SU-DHL-6 (cell line): ENCODE results near the gene HIVEP2.

Source experiments
- H2AFZ ChIP-seq: fragments of 200-600 bp; sonication (generic); 2 replicates; pipeline ENCODE4 v1.6.1; 2014; ENCODE audit warnings: low read depth, mild to moderate bottlenecking, moderate library complexity, mixed read lengths, antibody characterized with exemption, low read length; ENCODE audit not compliant: severe bottlenecking
- H3F3A ChIP-seq: fragments of 200-600 bp; shearing (Covaris generic); 2 replicates; pipeline ENCODE4 v1.6.0; 2016; ENCODE audit warnings: antibody characterized with exemption, mild to moderate bottlenecking; ENCODE audit not compliant: insufficient read depth
- H3K27ac ChIP-seq: fragments of 200-600 bp; sonication (generic); 2 replicates; pipeline ENCODE4 v1.5.1; 2016; ENCODE audit warnings: low read depth, mild to moderate bottlenecking, low read length, moderate library complexity, mixed read lengths
- H3K27me3 ChIP-seq: fragments of 200-600 bp; sonication (generic), shearing (Covaris generic); 2 replicates; pipeline ENCODE4 v1.6.0; 2014; ENCODE audit warnings: mild to moderate bottlenecking, low read length
- H3K36me3 ChIP-seq: fragments of 200-600 bp; sonication (generic); 2 replicates; pipeline ENCODE4 v1.6.1; 2014; ENCODE audit warnings: mild to moderate bottlenecking, low read length, mixed read lengths
- H3K4me2 ChIP-seq: fragments of 300-600, 200-600 bp; shearing (Covaris generic), sonication (generic); 2 replicates; pipeline ENCODE4 v1.6.0; 2014; ENCODE audit warnings: low read length, low read depth, mild to moderate bottlenecking; ENCODE audit not compliant: poor library complexity, severe bottlenecking
- H3K4me3 ChIP-seq: fragments of 200-600 bp; sonication (generic); 2 replicates; pipeline ENCODE4 v1.5.1; 2014; ENCODE audit warnings: antibody characterized with exemption, low read length, mild to moderate bottlenecking, mixed read lengths; ENCODE audit not compliant: insufficient read depth, poor library complexity, severe bottlenecking
- H3K79me2 ChIP-seq: fragments of 200-600 bp; sonication (generic); 2 replicates; pipeline ENCODE4 v1.6.1; 2014; ENCODE audit warnings: mild to moderate bottlenecking, low read length, moderate library complexity; ENCODE audit not compliant: insufficient read depth
- H3K9ac ChIP-seq: fragments of 200-600 bp; sonication (generic); 2 replicates; pipeline ENCODE4 v1.7.0; 2014; ENCODE audit warnings: mild to moderate bottlenecking, low read length
- H3K9me2 ChIP-seq: fragments of 200-600 bp; sonication (generic); replicated peaks from 2 replicates; pipeline ENCODE4 v1.6.1; 2014; ENCODE audit warnings: low read length; ENCODE audit not compliant: insufficient read depth
- H3K9me3 ChIP-seq: fragments of 200-600 bp; sonication (generic); 2 replicates; pipeline ENCODE4 v1.6.1; 2014; ENCODE audit warnings: low read length, mixed read lengths; ENCODE audit not compliant: insufficient read depth
- H4K20me1 ChIP-seq: fragments of 200-600 bp; sonication (generic); 2 replicates; pipeline ENCODE4 v1.6.1; 2014; ENCODE audit warnings: low read depth, mild to moderate bottlenecking, antibody characterized with exemption, low read length, moderate library complexity, mixed read lengths
- EZH2phosphoT487 ChIP-seq: fragments of 200-600 bp; sonication (generic), shearing (Covaris generic); conservative IDR thresholded peaks from 2 replicates; pipeline ENCODE4 v1.6.1; 2018; ENCODE audit warnings: mild to moderate bottlenecking, antibody characterized with exemption, low read length, moderate library complexity, mixed read lengths
- TF ChIP-seq, protein P1 (sequence below): fragments of 200-600 bp; sonication (generic); IDR thresholded peaks from one replicate; pipeline ENCODE4 v1.5.1; 2017; ENCODE audit warnings: antibody characterized with exemption, mild to moderate bottlenecking, low read length, moderate library complexity; ENCODE audit not compliant: insufficient read depth, poor library complexity, severe bottlenecking

The HIVEP2 gene

DNA sequence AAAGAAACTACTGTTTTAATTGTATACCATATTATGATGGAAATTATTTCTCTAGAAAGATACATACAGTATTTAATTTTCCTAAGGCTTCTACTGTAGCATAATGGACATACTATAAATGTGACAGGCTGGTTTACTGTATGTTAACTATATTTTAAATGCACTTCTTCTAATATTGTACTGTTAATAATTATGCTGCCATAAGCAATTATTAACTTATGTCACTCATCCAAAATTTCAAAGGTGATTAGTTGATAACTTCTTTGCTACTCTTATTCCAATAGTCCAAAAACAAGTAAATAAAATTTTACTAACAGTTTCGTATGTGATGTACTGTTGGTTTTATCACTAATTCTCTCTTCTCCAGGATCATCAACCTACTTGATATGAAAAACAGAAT lies 28.1 kb downstream of the HIVEP2 start:
- H2AFZ ChIP-seq = no peak overlapping the region
- no peak overlapping the region for H3K4me2 ChIP-seq
- no peaks in the 10 kb centered on the region for H3K9me2 ChIP-seq
- no peaks in the 10 kb centered on the region for H3K36me3 ChIP-seq
- H3F3A ChIP-seq = peaks cover 12% of the 10 kb centered on the region; the same call in 1 of the 2 replicates
- H3K27ac ChIP-seq = no peak overlapping the region
- H3K79me2 ChIP-seq = no peaks in the 10 kb centered on the region
- no peak overlapping the region for H3K9ac ChIP-seq
- H3K27me3 ChIP-seq = no peaks in the 10 kb centered on the region
- H3K4me3 ChIP-seq = no peak overlapping the region
- H4K20me1 ChIP-seq = no peaks in the 10 kb centered on the region; the same call in 1 of the 2 replicates
- no peaks in the 10 kb centered on the region for H3K9me3 ChIP-seq
- TF ChIP-seq, protein P1, sequence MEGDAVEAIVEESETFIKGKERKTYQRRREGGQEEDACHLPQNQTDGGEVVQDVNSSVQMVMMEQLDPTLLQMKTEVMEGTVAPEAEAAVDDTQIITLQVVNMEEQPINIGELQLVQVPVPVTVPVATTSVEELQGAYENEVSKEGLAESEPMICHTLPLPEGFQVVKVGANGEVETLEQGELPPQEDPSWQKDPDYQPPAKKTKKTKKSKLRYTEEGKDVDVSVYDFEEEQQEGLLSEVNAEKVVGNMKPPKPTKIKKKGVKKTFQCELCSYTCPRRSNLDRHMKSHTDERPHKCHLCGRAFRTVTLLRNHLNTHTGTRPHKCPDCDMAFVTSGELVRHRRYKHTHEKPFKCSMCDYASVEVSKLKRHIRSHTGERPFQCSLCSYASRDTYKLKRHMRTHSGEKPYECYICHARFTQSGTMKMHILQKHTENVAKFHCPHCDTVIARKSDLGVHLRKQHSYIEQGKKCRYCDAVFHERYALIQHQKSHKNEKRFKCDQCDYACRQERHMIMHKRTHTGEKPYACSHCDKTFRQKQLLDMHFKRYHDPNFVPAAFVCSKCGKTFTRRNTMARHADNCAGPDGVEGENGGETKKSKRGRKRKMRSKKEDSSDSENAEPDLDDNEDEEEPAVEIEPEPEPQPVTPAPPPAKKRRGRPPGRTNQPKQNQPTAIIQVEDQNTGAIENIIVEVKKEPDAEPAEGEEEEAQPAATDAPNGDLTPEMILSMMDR = no peak
- no peak for TF ChIP-seq EZH2phosphoT487

DNA sequence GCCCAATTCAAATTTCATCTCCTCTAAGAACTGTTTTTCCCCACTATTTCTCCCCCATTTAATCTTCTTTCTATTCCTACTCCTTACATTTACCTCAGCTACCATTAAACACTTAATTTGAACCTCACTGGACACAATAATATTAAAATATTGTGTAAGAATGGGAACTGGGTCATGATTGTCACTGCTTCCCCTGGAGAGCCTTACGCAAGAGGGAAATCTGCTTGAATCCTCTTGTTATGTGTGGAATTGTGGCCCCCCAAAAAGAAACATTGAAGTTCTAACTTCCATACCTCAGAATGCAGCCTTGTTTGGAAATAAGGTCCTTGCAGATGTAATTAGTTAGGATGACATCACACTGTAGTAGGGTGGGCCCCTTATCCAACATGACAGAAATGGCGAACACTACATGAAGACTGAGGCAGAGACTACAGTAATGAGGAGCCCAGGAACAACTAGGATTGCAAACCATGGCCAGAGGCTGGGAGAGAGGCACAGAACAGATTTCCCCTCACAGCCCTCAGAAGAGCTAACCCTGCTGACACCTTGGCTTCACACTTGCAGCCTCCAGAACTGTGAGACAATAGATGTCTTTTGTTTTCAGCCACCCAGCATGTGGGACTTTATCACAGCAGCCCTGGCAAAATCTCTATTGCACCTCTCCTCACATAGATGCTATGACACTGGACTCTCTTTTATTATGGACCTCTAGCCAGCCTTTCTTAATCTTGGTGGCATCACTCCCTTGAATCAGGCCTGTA lies 29.9 kb downstream of the HIVEP2 start:
- no peak overlapping the region for H3K4me3 ChIP-seq
- TF ChIP-seq, protein P1 = no peak
- TF ChIP-seq EZH2phosphoT487 = no peak

DNA sequence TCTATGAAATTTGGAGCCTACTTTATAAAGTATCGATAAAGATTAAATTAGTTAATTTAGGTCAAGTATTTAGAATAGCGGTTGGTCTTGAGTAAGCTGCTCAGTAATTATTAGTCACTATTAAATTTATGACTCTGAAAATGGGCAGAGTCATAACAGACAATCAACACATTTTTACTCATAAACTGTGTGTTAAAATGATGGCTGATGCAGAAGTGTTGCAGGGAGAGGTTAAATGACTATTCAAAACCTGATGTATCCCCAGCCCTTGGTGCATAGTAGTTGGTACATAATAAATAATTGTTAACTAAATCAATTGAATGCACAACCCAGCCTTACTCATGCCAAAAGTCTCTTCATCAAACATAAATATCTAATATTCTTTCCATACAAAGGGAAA lies 30.6 kb downstream of the HIVEP2 start:
- Histone ChIP-seq H3K4me2 (peak overlapping the region; percentile 64), H3K9me3 (no peaks in the 10 kb centered on the region), H2AFZ (no peak overlapping the region), H3K4me3 (no peak overlapping the region), H3K36me3 (no peaks in the 10 kb centered on the region), H3K27ac (peak overlapping the region; percentile 67), H3K79me2 (no peaks in the 10 kb centered on the region), H3K9ac (no peak overlapping the region), H3K9me2 (no peaks in the 10 kb centered on the region), H4K20me1 (no peaks in the 10 kb centered on the region; the same call in 1 of the 2 replicates), H3K27me3 (no peaks in the 10 kb centered on the region), H3F3A (peaks cover 11% of the 10 kb centered on the region; the same call in 1 of the 2 replicates)
- no peak for TF ChIP-seq EZH2phosphoT487
- TF ChIP-seq, protein P1 = no peak

More for the DNA sequence above, 29.9 kb downstream of the HIVEP2 start:
- H3K9me2 ChIP-seq = no peaks in the 10 kb centered on the region
- H3K4me2 ChIP-seq = no peak overlapping the region
- no peak overlapping the region for H3K27ac ChIP-seq
- no peaks in the 10 kb centered on the region for H3K9me3 ChIP-seq
- H3K9ac ChIP-seq = no peak overlapping the region
- H4K20me1 ChIP-seq = no peaks in the 10 kb centered on the region; the same call in 1 of the 2 replicates
- peaks cover 12% of the 10 kb centered on the region; the same call in 1 of the 2 replicates for H3F3A ChIP-seq
- no peaks in the 10 kb centered on the region for H3K36me3 ChIP-seq
- H3K27me3 ChIP-seq = no peaks in the 10 kb centered on the region
- H2AFZ ChIP-seq = no peak overlapping the region
- H3K79me2 ChIP-seq = no peaks in the 10 kb centered on the region
